Peyer's patch (tissue), 4 donors: ENCODE measurements around the gene SYNJ1.

Experiments used
- CTCF ChIP-seq, 6 experiments: fragments of 450-650 bp in 4 of 6; fragments of 200-600 bp in 2 of 6; sonication (generic) in 1 of 6; IDR thresholded peaks; one replicate each; pipeline ENCODE4 v1.5.1; 2017 to 2019; ENCODE audit warnings: antibody characterized with exemption in 6 of 6, mild to moderate bottlenecking in 3 of 6, moderate library complexity in 1 of 6
- POLR2A ChIP-seq, 2 donors: fragments of 450-650 bp; IDR thresholded peaks; one replicate each; pipeline ENCODE4 v1.5.1; 2017; ENCODE audit warnings: antibody characterized with exemption in 2 of 2, mild to moderate bottlenecking in 2 of 2, moderate library complexity in 2 of 2

- TF ChIP-seq CTCF (IDR thresholded peaks at IDR 0.05) (no peak), POLR2A (IDR thresholded peaks at IDR 0.05) (no peak)
Observed at GRCh38 chr21:32728848-32729247, 1.0 kb upstream of the SYNJ1 start.
